GM12892 (cell line): ENCODE data around the gene TOM1L2.

Experiments used
- POLR2A ChIP-seq: IDR thresholded peaks from 2 replicates; pipeline ENCODE4 v1.6.1; 2011; ENCODE audit warnings: low read depth, low read length, control low read depth
- POLR2AphosphoS5 ChIP-seq: IDR thresholded peaks from 2 replicates; pipeline ENCODE4 v1.6.1; 2011; ENCODE audit warnings: low read depth, low read length, control low read depth
- TAF1 ChIP-seq: IDR thresholded peaks from 2 replicates; pipeline ENCODE4 v1.6.1; 2011; ENCODE audit warnings: low read depth, mild to moderate bottlenecking, control low read depth, low read length, borderline replicate concordance

- TF ChIP-seq POLR2AphosphoS5 = no peak
- no peak for TF ChIP-seq POLR2A
- TF ChIP-seq TAF1 = no peak
Observed at GRCh38 chr17:18016426-18016825, 44.2 kb upstream of the TOM1L2 start.
